ENCODE data around the gene ACKR3.

Gene ACKR3

GRCh38 chr2:236565212-236565611 lies 4.4 kb upstream of the ACKR3 start:
- no peak overlapping the region for H3K27ac ChIP-seq
- H3K4me1 ChIP-seq (ENCODE audit: control insufficient read depth in 1 of 2, insufficient read depth in 1 of 2, low read depth in 1 of 2, low read length in 1 of 2) = peaks cover 16 to 23% of the 10 kb centered on the region in 2 experiments
- TF ChIP-seq, protein P1, sequence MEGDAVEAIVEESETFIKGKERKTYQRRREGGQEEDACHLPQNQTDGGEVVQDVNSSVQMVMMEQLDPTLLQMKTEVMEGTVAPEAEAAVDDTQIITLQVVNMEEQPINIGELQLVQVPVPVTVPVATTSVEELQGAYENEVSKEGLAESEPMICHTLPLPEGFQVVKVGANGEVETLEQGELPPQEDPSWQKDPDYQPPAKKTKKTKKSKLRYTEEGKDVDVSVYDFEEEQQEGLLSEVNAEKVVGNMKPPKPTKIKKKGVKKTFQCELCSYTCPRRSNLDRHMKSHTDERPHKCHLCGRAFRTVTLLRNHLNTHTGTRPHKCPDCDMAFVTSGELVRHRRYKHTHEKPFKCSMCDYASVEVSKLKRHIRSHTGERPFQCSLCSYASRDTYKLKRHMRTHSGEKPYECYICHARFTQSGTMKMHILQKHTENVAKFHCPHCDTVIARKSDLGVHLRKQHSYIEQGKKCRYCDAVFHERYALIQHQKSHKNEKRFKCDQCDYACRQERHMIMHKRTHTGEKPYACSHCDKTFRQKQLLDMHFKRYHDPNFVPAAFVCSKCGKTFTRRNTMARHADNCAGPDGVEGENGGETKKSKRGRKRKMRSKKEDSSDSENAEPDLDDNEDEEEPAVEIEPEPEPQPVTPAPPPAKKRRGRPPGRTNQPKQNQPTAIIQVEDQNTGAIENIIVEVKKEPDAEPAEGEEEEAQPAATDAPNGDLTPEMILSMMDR (IDR thresholded peaks at IDR 0.05) = no peak
- H3K9me3 ChIP-seq = no peaks in the 10 kb centered on the region
- H3K4me3 ChIP-seq (ENCODE audit: low read depth in 1 of 2, low read length in 1 of 2) = no peak overlapping the region
- H3K27me3 ChIP-seq = peaks cover 50% of the 10 kb centered on the region
- no peaks in the 10 kb centered on the region for H3K36me3 ChIP-seq

DNA sequence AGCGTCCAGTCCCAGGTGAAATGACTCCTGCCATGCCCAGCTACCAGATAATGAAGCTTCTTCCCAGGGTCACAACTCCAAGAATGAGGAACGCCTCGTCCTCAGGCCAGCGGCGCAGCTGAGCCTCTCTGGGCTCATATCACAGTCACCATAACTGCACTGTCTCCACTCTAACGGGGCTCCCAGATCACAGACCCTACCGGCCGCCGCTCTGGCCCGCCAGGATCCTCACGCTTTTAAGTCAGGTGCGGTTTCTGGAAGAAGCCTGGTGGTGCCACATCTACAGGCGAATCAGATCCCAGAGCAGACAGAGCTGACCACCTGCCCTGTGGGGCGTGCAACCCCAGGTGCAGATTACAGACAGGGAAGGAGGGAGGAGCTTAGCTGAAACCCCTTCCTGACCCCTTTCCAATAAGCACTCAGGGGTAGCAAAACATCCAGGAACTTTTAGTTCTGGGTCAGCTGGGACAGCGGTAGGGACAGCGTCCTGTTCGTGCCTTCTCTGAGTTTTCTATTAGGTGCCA lies 3.7 kb upstream of the ACKR3 start:
- H3K27me3 ChIP-seq = peaks cover 57% of the 10 kb centered on the region
- H3K36me3 ChIP-seq = no peaks in the 10 kb centered on the region

GRCh38 chr2:236566596-236566995 lies 3.0 kb upstream of the ACKR3 start:
- no peak overlapping the region for H3K27ac ChIP-seq
- no peaks in the 10 kb centered on the region for H3K36me3 ChIP-seq
- peaks cover 16 to 23% of the 10 kb centered on the region in 2 experiments for H3K4me1 ChIP-seq (ENCODE audit: control insufficient read depth in 1 of 2, insufficient read depth in 1 of 2, low read depth in 1 of 2, low read length in 1 of 2)
- no peak overlapping the region for H3K4me3 ChIP-seq (ENCODE audit: low read depth in 1 of 2, low read length in 1 of 2)
- peaks cover 60% of the 10 kb centered on the region for H3K27me3 ChIP-seq
- TF ChIP-seq, protein P1 (IDR thresholded peaks at IDR 0.05) = no peak
- H3K9me3 ChIP-seq = no peaks in the 10 kb centered on the region

More for the DNA sequence above, 3.7 kb upstream of the ACKR3 start:
- peaks cover 16 to 23% of the 10 kb centered on the region in 2 experiments for H3K4me1 ChIP-seq (ENCODE audit: control insufficient read depth in 1 of 2, insufficient read depth in 1 of 2, low read depth in 1 of 2, low read length in 1 of 2)
- H3K27ac ChIP-seq = no peak overlapping the region
- no peaks in the 10 kb centered on the region for H3K9me3 ChIP-seq
- H3K4me3 ChIP-seq (ENCODE audit: low read depth in 1 of 2, low read length in 1 of 2) = no peak overlapping the region
- TF ChIP-seq, protein P1 (IDR thresholded peaks at IDR 0.05) = no peak

- H3K4me3 ChIP-seq (ENCODE audit: low read depth in 1 of 2, low read length in 1 of 2) = peak overlapping the region; percentile 23 to 40
- peaks cover 16 to 23% of the 10 kb centered on the region in 2 experiments for H3K4me1 ChIP-seq (ENCODE audit: control insufficient read depth in 1 of 2, insufficient read depth in 1 of 2, low read depth in 1 of 2, low read length in 1 of 2)
- no peak overlapping the region for H3K27ac ChIP-seq
- H3K9me3 ChIP-seq = no peaks in the 10 kb centered on the region
- TF ChIP-seq, protein P1 (IDR thresholded peaks at IDR 0.05) = no peak
- peaks cover 60% of the 10 kb centered on the region for H3K27me3 ChIP-seq
- H3K36me3 ChIP-seq = no peaks in the 10 kb centered on the region
These were observed 1.3 kb upstream of the ACKR3 start for GRCh38 chr2:236568068-236568921.

- H3K27ac ChIP-seq = no peak overlapping the region
- no peaks in the 10 kb centered on the region for H3K36me3 ChIP-seq
- H3K4me3 ChIP-seq (ENCODE audit: low read depth in 1 of 2, low read length in 1 of 2) = no peak overlapping the region
- H3K4me1 ChIP-seq (ENCODE audit: control insufficient read depth in 1 of 2, insufficient read depth in 1 of 2, low read depth in 1 of 2, low read length in 1 of 2) = peaks cover 16 to 23% of the 10 kb centered on the region in 2 experiments
- TF ChIP-seq, protein P1 (IDR thresholded peaks at IDR 0.05) = no peak
- H3K9me3 ChIP-seq = no peaks in the 10 kb centered on the region
- peaks cover 60% of the 10 kb centered on the region for H3K27me3 ChIP-seq
These were observed 578 bp upstream of the ACKR3 start for GRCh38 chr2:236568922-236569572.

All from neutrophil (primary cell).